GM21576 (cell line): ENCODE measurements around the gene POU2AF1.

Experiments
- ATAC-seq: cut with Tn5 transposase; IDR thresholded peaks from one replicate; pipeline ENCODE4 v1.9.1; 2021; ENCODE audit warnings: mild to moderate bottlenecking, moderate library complexity; ENCODE audit not compliant: unreplicated experiment

Gene POU2AF1

GRCh38 chr11:111363985-111364384 lies 15.1 kb downstream of the POU2AF1 start:
- ATAC-seq: no peak

GRCh38 chr11:111362887-111363411 lies 16.1 kb downstream of the POU2AF1 start:
- no peak for ATAC-seq

- no peak for ATAC-seq
Measured at GRCh38 chr11:111361874-111362273, 17.2 kb downstream of the POU2AF1 start.

- ATAC-seq: no peak
Measured at GRCh38 chr11:111361052-111361801, 17.8 kb downstream of the POU2AF1 start.

GRCh38 chr11:111360150-111361043 lies 18.7 kb downstream of the POU2AF1 start:
- ATAC-seq: no peak

- ATAC-seq: no peak
Measured at GRCh38 chr11:111359223-111360149, 19.6 kb downstream of the POU2AF1 start.

GRCh38 chr11:111358038-111359001 lies 20.8 kb downstream of the POU2AF1 start:
- ATAC-seq: no peak

GRCh38 chr11:111357150-111358037 lies 21.7 kb downstream of the POU2AF1 start:
- no peak for ATAC-seq

- ATAC-seq: no peak
Measured at GRCh38 chr11:111356660-111357048, 22.4 kb downstream of the POU2AF1 start.

- no peak for ATAC-seq
Measured at GRCh38 chr11:111355956-111356659, 23.0 kb downstream of the POU2AF1 start.

GRCh38 chr11:111355101-111355500 lies 24.0 kb downstream of the POU2AF1 start:
- ATAC-seq: no peak

GRCh38 chr11:111354601-111354891 lies 24.5 kb downstream of the POU2AF1 start:
- no peak for ATAC-seq

GRCh38 chr11:111353776-111354600 lies 25.1 kb downstream of the POU2AF1 start:
- ATAC-seq: no peak

- ATAC-seq: no peak
Measured at GRCh38 chr11:111352935-111353710, 26.0 kb downstream of the POU2AF1 start.

GRCh38 chr11:111352231-111352746 lies 26.8 kb downstream of the POU2AF1 start:
- no peak for ATAC-seq

GRCh38 chr11:111351374-111352055 lies 27.6 kb downstream of the POU2AF1 start:
- no peak for ATAC-seq
